Measurements from ENCODE around the gene CATSPERE.
A peak's percentile ranks its signal among the peaks of the same experiment; 100 is the strongest.
"Not testable (repeated sequence)": the region's sequence is repeated elsewhere in the genome, so short reads cannot be mapped to it uniquely, and the experiment has no call there.

The CATSPERE gene

DNA sequence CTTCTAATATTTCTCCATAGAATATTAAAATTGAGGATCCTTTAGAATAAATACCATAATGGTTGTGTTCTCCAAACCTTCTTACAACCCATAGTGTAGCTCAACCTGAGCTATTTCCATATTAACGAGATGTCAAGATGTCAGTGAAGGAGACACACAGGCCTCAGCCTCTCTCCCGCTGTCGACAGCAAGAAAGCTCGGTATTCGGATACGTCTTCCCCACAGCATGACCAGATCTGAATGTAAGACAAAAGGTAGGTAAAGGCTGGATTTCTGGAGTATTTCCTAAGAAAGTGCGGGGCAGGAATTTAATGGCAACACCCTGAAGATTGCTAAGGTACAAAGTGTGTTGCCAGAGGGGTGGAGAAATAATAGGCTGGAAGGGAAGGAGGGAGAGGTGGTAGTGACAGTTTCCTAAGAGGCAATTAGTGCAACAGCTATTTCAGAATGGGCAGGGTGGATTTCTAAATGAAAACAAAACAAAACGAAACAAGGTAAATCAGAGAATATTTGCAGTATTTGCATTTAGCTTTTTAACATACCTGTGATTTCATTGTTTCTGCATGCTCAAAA lies 11.1 kb upstream of the CATSPERE start:
- no peak for DNase-seq

DNA sequence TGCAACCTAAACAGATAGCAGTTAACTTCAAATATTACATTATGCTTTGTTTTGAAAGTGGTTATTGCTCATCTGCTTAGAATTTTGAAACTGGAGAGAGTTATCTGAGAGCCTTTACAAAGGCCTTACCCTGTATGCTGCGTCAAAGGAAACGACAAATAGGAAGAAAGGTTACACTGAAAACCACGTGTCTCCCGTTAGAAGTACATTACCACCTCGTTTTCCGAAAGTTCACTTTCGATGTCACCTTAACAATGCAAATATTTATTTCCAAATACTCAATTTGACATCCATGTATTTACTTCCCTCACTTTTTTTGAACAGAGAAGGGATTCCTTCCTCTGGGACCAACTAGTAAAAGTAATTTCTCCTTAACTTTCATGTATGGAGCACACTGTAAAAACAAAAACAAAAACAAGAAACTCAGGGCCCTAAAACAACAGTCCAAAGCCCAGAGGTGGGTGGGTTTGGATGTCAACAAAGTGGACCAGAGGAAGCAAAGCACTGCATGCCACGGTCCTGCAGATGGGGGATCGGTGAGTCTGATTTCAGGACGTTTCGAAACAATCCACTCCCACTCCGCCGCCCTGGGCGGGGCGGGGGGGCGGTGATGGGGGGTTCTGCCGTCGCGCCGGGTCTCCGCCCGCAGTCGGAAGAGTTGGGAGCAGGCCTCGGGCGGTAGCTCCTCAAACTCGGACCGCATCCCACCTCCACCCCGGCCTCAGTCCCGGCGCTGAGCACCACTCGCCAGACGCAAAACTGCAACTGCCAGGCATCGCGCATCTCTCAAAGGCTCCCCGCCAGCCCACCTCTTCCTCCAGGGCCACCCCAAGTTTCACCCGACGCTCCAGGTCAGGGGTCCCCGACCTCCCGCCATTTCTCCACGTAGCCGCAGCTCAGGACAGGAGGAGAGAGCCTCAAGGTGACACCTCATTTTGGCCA lies 10.2 kb upstream of the CATSPERE start:
- peak; percentile 59 to 64 for DNase-seq

DNA sequence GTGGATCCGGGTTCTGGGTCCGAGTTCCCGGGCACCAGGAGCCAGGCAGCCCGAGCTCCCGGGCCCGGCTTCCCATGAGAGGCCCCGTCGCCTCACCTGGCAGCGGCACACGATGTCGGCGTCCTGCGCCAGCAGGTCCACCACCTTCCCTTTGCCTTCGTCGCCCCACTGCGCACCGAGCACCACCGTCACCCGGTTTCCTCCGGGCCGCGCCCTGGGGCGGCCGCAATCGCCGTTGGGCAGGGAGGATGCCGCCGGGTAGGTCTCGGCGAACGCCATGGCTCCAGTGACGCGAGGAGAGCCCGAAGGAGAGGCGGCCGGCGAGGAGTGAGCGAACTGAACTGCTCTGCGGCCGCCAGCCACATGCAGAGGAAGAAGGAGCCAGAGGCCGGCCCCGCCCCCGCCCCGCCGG lies 9.5 kb upstream of the CATSPERE start, which contains the start of gene ADSS2:
Gene ADSS2 (minus strand): TSS at position 371 of the 412 bp plus-strand sequence. CDS start 92 bp downstream, at position 279.
- no peak for DNase-seq

GRCh38 chr1:244451951-244452795 lies 8.9 kb upstream of the CATSPERE start:
- DNase-seq, result peak; percentile 99

DNA sequence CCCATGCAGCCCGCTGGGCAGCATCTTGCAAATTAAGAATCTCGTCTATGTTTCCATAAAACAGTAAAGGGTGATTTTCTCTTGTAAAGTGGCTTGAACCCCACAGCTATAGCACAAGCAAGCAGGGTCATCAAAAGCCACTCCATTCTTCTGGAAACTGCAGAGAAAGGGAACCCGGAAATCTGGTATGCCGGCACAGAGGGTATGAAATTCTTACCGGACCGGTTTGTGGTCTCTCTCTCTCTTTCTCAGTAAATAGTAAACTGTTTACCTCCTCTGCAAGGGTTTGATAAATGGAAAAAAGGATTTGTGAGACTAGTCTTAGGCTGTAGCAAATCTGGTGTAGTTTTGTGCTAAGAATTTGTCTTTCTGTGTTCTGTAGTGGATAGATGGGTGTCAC lies 6.7 kb upstream of the CATSPERE start:
- no peak for DNase-seq

DNA sequence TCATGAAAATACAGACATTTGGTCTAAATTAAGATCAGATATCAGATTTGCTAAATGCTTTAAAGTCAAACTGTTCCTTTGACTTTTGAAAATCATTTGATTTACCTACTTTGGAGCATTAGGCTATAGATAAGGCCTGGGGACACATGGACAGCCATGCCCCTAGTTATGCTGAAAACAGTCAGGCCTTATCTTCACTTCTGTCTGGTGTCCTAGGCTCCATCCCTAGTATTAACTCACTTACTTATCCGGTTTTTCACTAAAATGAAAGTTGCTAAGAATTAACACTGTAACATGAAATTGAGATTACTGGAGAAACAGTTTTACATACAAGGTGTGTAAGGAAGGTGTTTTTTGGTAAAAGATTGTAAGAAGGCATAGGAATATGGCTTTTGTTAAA lies 4.5 kb upstream of the CATSPERE start:
- no peak for DNase-seq

GRCh38 chr1:244458781-244459180 lies 2.3 kb upstream of the CATSPERE start:
- DNase-seq, result no peak

DNA sequence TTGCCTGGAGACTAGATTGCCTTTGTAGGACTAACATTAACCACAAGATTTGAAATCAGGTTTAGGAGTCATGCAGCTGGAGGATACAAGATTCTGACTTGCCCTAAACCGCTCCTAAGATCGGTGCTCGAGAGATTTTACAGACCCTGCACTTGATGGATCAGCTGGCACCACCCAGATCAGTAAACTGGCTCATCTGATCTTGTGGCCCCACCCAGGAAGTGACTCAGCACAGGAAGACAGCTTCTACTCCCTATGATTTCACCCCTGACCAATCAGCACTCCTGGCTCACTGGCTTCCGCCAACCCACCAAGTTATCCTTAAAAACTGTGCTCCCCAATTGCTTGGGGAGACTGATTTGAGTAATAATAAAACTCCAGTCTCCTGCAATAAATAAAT lies 876 bp upstream of the CATSPERE start:
- DNase-seq, result peak in 1 of 2 donors; percentile 19

DNA sequence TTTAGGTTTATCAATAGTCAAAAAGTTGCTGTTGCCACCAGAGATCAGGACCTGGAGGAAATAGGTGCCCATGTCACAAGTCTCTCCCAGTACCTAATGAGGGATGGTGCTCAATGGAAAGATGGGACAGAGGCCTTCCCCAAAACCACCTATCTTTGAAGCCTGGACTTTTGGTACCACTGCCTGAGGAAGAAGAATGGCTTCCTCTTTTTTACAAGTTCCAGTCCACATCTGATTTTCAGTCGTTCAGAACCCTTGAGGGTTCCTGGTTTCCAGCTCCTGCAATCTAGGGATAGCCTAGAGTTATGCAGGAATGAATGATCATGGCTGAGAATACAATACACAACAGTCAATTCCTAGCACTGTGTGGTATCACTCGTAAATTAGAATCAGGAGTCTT lies 5.7 kb downstream of the CATSPERE start:
- DNase-seq, result no peak

- DNase-seq, result no peak
Measured at GRCh38 chr1:244473059-244473605, 12.1 kb downstream of the CATSPERE start.

- not testable (repeated sequence) for DNase-seq
Measured at GRCh38 chr1:244484971-244485370, 23.9 kb downstream of the CATSPERE start.

- DNase-seq, result no peak
Measured at GRCh38 chr1:244494653-244495052, 33.6 kb downstream of the CATSPERE start.

GRCh38 chr1:244496186-244496585 lies 35.1 kb downstream of the CATSPERE start:
- no peak for DNase-seq

GRCh38 chr1:244497805-244498204 lies 36.7 kb downstream of the CATSPERE start:
- DNase-seq, result no peak

DNA sequence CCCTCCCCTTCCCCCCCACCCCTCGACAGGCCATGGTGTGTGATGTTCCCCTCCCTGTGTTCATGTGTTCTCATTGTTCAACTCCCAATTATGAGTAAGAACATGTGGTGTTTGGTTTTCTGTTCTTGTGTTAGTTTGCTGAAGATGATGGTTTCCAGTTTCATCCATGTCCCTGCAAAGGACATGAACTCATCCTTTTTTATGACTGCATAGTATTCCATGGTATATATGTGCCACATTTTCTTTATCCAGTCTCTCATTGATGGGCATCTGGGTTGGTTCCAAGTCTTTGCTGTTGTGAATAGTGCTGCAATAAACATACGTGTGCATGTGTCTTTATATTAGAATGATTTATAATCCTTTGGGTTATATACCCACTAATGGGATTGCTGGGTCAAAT lies 38.4 kb downstream of the CATSPERE start:
- DNase-seq, result not testable (repeated sequence)

DNA sequence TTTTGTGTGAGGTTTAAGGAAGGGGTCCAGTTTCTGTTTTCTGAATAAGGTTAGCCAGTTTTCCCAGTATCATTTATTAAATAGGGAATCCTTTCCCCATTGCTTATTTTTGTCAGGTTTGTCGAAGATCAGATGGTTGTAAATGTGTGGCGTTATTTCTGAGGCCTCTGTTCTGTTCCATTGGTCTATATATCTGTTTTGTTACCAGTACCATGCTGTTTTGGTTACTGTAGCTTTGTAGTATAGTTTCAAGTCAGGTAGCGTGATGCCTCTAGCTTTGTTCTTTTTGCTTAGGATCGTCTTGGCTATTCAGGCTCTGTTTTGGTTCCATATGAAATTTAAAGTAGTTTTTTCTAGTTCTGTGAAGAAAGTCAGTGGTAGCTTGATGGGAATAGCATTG lies 39.4 kb downstream of the CATSPERE start:
- not testable (repeated sequence) for DNase-seq

DNA sequence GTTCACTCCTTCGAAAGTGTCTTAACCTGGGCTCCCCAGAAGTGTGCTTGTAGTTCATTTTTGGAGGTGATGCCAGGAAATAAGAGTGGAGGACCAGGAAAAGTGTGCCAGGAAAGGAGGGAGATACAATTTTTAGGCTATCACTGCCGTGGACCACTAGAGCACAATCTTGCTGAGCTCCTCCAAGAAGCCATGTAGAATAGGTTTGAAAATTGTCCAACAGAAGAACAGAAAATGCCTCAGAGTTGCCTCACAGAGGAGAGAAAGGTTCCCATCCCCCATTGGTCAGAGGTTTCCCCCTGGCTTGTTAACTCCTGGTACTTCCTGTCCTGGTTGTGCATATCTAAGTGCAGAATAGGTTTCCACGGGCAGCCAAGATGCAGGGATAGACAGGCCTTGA lies 41.6 kb downstream of the CATSPERE start:
- DNase-seq, result no peak

- DNase-seq, result no peak
Measured at GRCh38 chr1:244513493-244513892, 52.4 kb downstream of the CATSPERE start.

DNA sequence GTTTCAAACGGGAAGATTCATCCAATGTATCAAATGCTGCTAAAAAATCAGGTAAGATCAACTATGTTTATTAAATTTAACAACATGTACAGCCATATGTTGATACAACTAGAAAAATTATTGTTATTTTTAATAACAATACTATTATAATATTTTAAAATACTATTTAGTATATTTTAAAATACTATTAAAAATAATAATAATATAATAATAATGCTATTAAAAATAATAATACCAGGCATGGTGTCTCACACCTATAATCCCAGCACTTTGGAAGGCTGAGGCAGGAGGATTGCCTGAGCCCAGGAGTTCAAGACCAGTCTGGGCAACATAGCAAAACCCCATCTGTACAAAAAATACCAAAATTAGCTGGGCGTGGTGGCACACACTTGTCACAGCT lies 54.6 kb downstream of the CATSPERE start:
- no peak for DNase-seq

GRCh38 chr1:244536316-244536715 lies 75.2 kb downstream of the CATSPERE start:
- no peak for DNase-seq

DNA sequence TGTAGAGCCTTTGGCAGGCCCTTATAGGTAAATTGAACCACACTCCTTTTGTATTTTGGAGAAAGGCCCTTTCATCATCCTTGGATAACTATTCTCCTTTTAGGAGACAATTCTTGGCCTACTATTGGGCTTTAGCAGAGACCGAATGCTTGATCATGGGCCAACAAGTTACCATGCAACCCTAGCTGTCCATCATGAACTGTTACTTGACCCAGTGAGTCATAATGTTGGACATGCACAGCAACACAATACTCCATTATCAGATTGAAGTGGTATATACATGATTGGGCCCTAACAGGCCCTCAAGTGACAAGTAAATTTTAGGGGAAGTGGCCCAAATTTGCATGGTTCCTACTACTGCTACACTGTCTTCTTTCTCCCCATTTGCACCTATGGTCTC lies 84.4 kb downstream of the CATSPERE start:
- DNase-seq, result no peak

GRCh38 chr1:244548558-244549115 lies 87.6 kb downstream of the CATSPERE start:
- DNase-seq, result no peak

GRCh38 chr1:244552336-244552735 lies 91.3 kb downstream of the CATSPERE start:
- no peak for DNase-seq

All from activated CD4-positive, alpha-beta T cell treated with anti-CD3 and anti-CD28 coated beads for 4 hours (primary cell).